PFSK-1 (cell line): ENCODE measurements around the gene CHP2.

ENCODE experiments used
- FOXP2 ChIP-seq: optimal IDR thresholded peaks from 2 replicates; pipeline ENCODE3; 2011; ENCODE audit warnings: borderline replicate concordance, control low read depth, inconsistent platforms; ENCODE audit not compliant: insufficient read depth; ENCODE audit errors: extremely low read length, extremely low read depth
- POLR2AphosphoS5 ChIP-seq: IDR thresholded peaks from 2 replicates; pipeline ENCODE4 v1.6.1; 2012; ENCODE audit warnings: low read depth, mild to moderate bottlenecking, control low read depth, low read length, moderate library complexity
- TAF1 ChIP-seq: IDR thresholded peaks from 2 replicates; pipeline ENCODE4 v1.6.1; 2012; ENCODE audit warnings: low read length, control low read depth, borderline replicate concordance; ENCODE audit not compliant: insufficient read depth

- TF ChIP-seq POLR2AphosphoS5 (no peak), TAF1 (no peak), FOXP2 (no peak)
Observed at GRCh38 chr16:23716484-23716883, 38.3 kb upstream of the CHP2 start.
